Posterior cingulate gyrus (tissue), 11 donors: Measurements from ENCODE around the gene TBC1D1.
"Not testable (repeated sequence)": the region's sequence is repeated elsewhere in the genome, so short reads cannot be mapped to it uniquely, and the experiment has no call there.

Experiments used
- DNase-seq, 10 donors: peaks; one replicate each; pipeline versions ENCODE4 v3.0.0 to v3.0.0-alpha.2; 2020 to 2021; ENCODE audit warnings: mixed read lengths in 3 of 10
- intact Hi-C: fragments of 100-400 bp; cut with DNase I; formaldehyde crosslinking; loops from one replicate; pipeline ENCODE4 v1.15.1; 2023

Gene TBC1D1

DNA sequence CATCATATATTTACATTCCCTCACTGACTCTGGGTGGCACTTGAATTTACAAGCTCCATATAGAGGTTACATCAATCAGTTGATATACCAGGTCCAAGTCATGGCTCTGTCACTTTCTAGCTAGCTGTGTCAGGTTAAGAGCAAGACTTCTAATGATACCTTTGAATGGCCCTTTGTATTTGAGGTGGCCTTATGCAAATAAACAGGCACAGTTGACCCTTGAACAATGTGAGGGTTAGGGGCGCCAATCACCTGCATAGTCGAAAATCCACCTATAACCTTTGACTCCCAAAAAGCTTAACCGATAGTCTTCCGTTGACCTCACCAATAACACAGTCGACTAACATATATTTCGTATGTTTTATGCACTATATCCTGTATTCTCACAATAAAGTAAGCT, 68.0 kb downstream of the TBC1D1 start:
- intact Hi-C loops = no loop called here
- DNase-seq = no peak

DNA sequence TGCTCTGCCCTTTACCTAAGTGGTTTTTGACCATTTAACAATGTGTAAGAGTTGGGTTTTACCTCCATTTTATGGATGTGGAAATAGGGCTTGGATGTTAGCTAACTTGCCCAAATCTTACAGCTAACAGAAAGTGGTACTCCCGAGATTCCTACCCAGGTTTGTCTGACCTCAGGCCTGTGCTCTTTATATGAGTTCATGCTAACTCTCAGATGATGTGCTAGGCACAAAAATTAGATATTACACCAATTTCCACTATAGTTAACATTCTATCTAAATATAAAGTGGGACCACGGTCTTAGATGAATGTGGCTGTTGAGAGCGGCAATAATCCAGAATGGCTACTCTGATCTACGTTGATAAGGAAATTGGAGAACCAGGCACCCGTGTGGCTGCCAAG, 69.2 kb downstream of the TBC1D1 start, which contains the start of gene PTTG2:
Gene PTTG2 (plus strand): TSS at position 301 of the 400 bp plus-strand sequence. CDS start 37 bp downstream, at position 338.
- intact Hi-C loops = no loop called here

DNA sequence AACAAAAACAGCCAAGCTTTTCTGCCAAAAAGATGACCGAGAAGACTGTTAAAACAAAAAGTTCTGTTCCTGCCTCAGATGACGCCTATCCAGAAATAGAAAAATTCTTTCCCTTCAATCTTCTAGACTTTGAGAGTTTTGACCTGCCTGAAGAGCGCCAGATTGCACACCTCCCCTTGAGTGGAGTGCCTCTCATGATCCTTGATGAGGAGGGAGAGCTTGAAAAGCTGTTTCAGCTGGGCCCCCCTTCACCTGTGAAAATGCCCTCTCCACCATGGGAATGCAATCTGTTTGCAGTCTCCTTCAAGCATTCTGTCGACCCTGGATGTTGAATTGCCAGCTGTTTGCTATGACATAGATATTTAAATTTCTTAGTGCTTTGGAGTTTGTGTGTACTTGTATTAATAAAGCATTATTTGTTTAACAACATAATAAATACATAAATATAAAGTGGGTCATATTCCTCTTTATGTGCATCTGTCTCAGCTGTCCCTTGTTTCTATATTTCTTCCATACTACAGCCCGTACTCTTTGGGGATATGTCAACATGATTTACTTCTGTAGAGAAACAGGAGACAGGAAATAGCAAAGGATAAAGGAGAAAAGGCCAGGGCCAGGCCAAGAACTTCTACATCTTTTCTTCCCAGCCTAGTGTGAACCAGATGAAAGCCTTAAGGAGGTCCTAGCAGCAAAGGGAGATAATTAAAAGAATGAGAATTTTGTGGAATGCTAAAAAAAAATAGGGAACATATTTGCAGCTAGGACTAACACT, 70.0 kb downstream of the TBC1D1 start:
- intact Hi-C loops = no loop called here
- no peak for DNase-seq

More for the DNA sequence above, 69.2 kb downstream of the TBC1D1 start, which contains the start of gene PTTG2:
- no peak for DNase-seq

DNA sequence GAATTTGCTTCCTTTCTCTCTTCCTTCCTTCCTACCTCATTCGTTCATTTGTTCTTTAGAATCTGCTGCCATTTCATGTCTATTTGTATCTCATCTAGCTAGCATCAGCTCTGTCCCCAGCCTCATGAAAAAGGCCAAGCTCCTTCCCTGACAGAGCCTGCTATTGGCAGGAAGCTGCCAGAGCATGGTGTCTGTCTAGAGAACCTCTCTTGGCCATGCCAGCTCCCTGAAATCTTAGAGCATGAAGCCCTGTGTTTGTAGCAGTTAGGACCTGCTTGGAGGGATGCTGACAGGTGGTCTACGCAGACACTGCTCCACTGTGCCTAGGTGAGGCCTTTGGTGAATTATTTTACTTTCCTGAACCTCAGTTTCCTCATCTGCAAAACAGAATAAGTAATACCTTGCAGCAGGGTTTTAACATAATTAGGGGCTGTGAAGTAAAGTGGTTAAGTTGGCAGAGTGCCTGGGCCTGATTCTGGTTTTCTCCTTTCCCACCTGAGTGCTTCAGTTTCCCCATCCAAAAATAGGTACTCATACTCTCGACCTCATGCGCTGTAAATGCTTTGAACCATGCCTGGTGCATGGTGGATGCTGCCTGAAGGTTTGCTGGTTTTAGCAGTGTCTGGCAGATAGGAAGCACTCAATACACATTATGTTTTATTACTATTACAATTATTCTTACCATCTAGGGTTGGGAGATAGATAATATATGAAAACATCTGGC, 74.0 kb downstream of the TBC1D1 start:
- DNase-seq = no peak
- intact Hi-C loops = no loop called here

- intact Hi-C loops = no loop called here
- no peak for DNase-seq
These were observed 75.2 kb downstream of the TBC1D1 start for GRCh38 chr4:37966044-37966443.

DNA sequence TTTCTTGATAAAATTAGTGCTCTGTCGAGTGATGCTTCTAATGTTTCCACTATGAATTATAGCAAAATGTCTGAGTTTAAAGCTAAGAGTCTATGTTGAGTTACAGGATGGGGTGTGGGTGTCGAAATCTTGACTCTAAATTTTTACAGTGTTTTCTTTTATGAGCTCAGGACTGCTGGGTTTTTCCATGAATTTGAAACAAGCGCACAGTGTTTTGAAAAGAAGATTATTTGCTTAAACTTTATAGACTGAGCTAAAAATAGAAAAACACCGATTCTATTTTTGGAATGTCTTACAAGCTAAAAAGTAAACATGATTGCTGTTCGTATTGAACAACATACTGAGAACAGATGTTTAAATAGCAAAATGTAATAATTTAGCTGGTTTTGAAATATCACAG, 76.9 kb downstream of the TBC1D1 start:
- DNase-seq = no peak
- intact Hi-C loops = no loop called here

DNA sequence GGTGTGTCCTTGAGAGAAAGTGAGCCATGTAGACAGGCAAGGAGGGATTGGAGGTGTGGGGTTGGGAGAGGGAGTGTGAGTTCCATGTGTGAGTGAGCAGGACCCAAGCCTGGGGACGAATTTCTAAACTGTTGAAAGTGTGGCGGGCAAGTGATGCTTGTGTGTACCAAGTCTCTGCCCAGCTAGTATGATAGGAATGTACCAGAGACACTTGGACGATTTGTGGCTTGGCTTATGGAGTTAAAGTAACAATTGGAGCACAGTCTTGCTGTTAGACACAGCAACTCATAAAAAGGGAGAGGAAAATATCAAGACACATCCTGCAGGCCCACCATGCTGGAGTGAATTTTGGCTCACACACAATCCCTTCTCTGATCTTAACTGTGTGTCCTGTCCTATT, 77.9 kb downstream of the TBC1D1 start:
- no peak for DNase-seq
- intact Hi-C loops = no loop called here

GRCh38 chr4:37970702-37971101, 79.8 kb downstream of the TBC1D1 start:
- intact Hi-C loops = no loop called here
- peak in 1 of 10 donors; percentile 71 for DNase-seq

GRCh38 chr4:37971202-37971601, 80.3 kb downstream of the TBC1D1 start:
- DNase-seq = no peak
- intact Hi-C loops = no loop called here

GRCh38 chr4:37973441-37973840, 82.6 kb downstream of the TBC1D1 start:
- intact Hi-C loops = no loop called here
- no peak for DNase-seq

- intact Hi-C loops = loop anchor here (5.0 kb wide), 2 partner anchors 83 to 173 kb away; partner anchors contain the start of gene TBC1D1
These were observed 84.5 kb downstream of the TBC1D1 start for GRCh38 chr4:37975321-37975822.

DNA sequence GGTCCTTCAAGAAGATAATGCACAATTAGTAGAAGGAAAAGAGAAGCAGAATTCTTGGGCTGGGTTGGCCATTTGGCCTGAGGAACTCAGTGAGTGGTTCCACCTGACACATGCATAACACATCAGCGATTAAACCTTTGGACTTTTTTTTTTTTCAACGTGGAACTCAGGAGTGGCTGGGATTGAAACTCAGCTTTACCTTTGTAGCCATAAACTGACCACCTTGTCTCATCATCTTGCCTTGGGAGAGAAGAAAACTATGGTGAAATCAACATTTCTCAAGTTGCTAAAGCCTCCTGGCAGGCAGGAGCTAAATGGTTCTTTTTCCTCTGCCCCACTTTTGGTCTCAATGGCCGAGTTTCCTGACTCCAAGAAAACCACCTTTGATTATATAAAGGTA, 85.6 kb downstream of the TBC1D1 start:
- DNase-seq = no peak
- intact Hi-C loops = loop anchor here (5.0 kb wide), 2 partner anchors 84 to 174 kb away; partner anchors contain the start of gene TBC1D1

More at GRCh38 chr4:37975321-37975822, 84.5 kb downstream of the TBC1D1 start:
- not testable (repeated sequence) for DNase-seq

GRCh38 chr4:37976991-37977470, 86.1 kb downstream of the TBC1D1 start:
- intact Hi-C loops = loop anchor here (5.0 kb wide), 2 partner anchors 85 to 175 kb away; partner anchors contain the start of gene TBC1D1

DNA sequence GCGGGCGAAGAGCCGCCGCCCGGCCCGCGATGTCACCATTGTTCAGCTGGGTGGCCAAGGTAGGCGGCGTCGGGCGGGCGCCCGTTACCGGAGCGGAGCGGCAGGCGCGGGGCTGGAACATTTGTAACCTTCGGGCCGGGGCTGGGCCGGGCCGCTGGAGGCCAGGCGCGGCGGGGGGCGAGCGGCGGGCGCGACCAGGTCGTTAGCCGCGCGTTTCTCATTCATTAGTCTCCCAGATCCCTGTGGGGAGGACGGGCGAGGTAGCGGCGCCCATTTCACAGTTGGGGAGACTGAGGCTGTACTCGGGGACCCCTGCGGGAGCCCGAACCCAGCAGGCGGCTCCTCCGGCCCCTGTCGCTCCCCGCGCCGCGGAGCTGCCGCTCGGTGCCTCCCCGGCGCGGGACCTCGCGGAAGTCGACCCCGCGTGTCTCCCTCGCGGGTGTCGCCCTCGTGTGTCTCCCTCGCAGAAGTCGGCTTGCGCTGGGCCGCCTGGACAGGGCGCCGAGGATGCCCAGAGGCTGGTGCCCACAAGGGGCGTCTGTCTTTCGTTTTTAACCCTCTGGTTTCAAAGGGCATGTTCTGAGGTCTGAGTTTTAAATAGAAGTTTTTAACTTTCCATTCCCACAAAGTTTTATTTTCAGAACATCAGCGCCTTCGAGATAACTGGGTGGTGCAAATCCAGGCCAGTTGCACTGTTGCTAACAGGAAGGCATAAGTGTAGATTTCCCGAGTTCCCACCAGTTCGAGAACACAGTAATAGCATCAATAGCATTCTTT, 86.8 kb downstream of the TBC1D1 start:
- intact Hi-C loops = loop anchor here (5.0 kb wide), 2 partner anchors 85 to 175 kb away; partner anchors contain the start of gene TBC1D1
- peak; percentile 36 to 96 (median 70) for DNase-seq

More at GRCh38 chr4:37976991-37977470, 86.1 kb downstream of the TBC1D1 start:
- peak in 9 of 10 donors; percentile 30 to 92 (median 49) for DNase-seq

- no peak for DNase-seq
- intact Hi-C loops = loop anchor here (5.0 kb wide), 2 partner anchors 86 to 176 kb away; partner anchors contain the start of gene TBC1D1
These were observed 87.5 kb downstream of the TBC1D1 start for GRCh38 chr4:37978248-37978924.

- no peak for DNase-seq
- intact Hi-C loops = loop anchor here (10.0 kb wide), 1 partner anchor 55 kb away; no protein-coding TSS in a partner anchor
These were observed 89.4 kb downstream of the TBC1D1 start for GRCh38 chr4:37980246-37980645.

GRCh38 chr4:37981425-37981824, 90.5 kb downstream of the TBC1D1 start:
- DNase-seq = no peak
- intact Hi-C loops = loop anchor here (10.0 kb wide), 1 partner anchor 53 kb away; no protein-coding TSS in a partner anchor

GRCh38 chr4:37981844-37982720, 91.2 kb downstream of the TBC1D1 start:
- peak in 1 of 10 donors; percentile 25 for DNase-seq
- intact Hi-C loops = loop anchor here (10.0 kb wide), 1 partner anchor 53 kb away; no protein-coding TSS in a partner anchor
